HepG2 (cell line): ENCODE measurements around the gene TM9SF2. TPM values are rescaled to one million over a fixed set of nuclear protein-coding genes. Genes with fewer than 3 reads are reported as not detected.

Experiments
- ATF7-NPFF ChIP-seq: sonication (generic); formaldehyde crosslinking; IDR thresholded peaks from 2 replicates; pipeline ENCODE4 v1.8.1; 2023; ENCODE audit warnings: mild to moderate bottlenecking, low read depth, missing genetic modification reagents, moderate library complexity
- FOXP1 ChIP-seq, 2 experiments: fragments of 450-650 bp in 1 of 2; IDR thresholded peaks; 2 replicates each; pipeline ENCODE4 v1.6.1; 2017 to 2018; ENCODE audit warnings: antibody characterized with exemption in 1 of 2
- GTF3A ChIP-seq: sonication (generic); formaldehyde crosslinking; conservative IDR thresholded peaks from 2 replicates; pipeline ENCODE4 v1.4.0; 2020; ENCODE audit warnings: mild to moderate bottlenecking, missing genetic modification reagents
- GZF1 ChIP-seq: sonication (generic); formaldehyde crosslinking; IDR thresholded peaks from 2 replicates; pipeline ENCODE4 v1.5.1; 2020; ENCODE audit warnings: mild to moderate bottlenecking, missing genetic modification reagents
- IKZF4 ChIP-seq: sonication (generic); formaldehyde crosslinking; IDR thresholded peaks from 2 replicates; pipeline ENCODE4 v1.5.1; 2020; ENCODE audit warnings: borderline replicate concordance, mild to moderate bottlenecking, low read depth, missing genetic modification reagents; ENCODE audit errors: not compliant biosample characterization
- PCBP1 ChIP-seq: fragments of 200-400 bp; formaldehyde crosslinking; IDR thresholded peaks from 2 replicates; pipeline ENCODE4 v1.6.1; 2017; ENCODE audit warnings: mild to moderate bottlenecking, low read depth, low read length, borderline replicate concordance
- SIN3A ChIP-seq: IDR thresholded peaks from 2 replicates; pipeline ENCODE4 v1.6.1; 2011; ENCODE audit warnings: low read depth, mild to moderate bottlenecking, control low read depth, low read length, borderline replicate concordance
- SIN3B ChIP-seq: fragments of 150-350 bp; IDR thresholded peaks from 2 replicates; pipeline ENCODE4 v1.6.1; 2014; ENCODE audit warnings: low read length
- SYNCRIP ChIP-seq: fragments of 200-400 bp; formaldehyde crosslinking; IDR thresholded peaks from 2 replicates; pipeline ENCODE4 v1.6.1; 2018; ENCODE audit warnings: mild to moderate bottlenecking, low read depth, low read length; ENCODE audit not compliant: insufficient read depth
- YEATS4 ChIP-seq: sonication (generic); formaldehyde crosslinking; IDR thresholded peaks from 2 replicates; pipeline ENCODE4 v1.4.0; 2020; ENCODE audit warnings: missing genetic modification reagents, borderline replicate concordance
- ZKSCAN1 ChIP-seq: fragments of 150-350 bp; IDR thresholded peaks from 2 replicates; pipeline ENCODE4 v1.6.1; 2014; ENCODE audit warnings: low read length
- ZNF10 ChIP-seq: sonication (generic); formaldehyde crosslinking; IDR thresholded peaks from 2 replicates; pipeline ENCODE4 v1.4.0; 2020; ENCODE audit warnings: mild to moderate bottlenecking, low read depth, missing genetic modification reagents, borderline replicate concordance
- ZNF138 ChIP-seq: sonication (generic); formaldehyde crosslinking; IDR thresholded peaks from 2 replicates; pipeline ENCODE4 v1.5.0; 2020; ENCODE audit warnings: mild to moderate bottlenecking, low read depth, missing genetic modification reagents
- ZNF17 ChIP-seq: sonication (generic); formaldehyde crosslinking; IDR thresholded peaks from 2 replicates; pipeline ENCODE4 v1.5.0; 2020; ENCODE audit warnings: mild to moderate bottlenecking, missing genetic modification reagents
- ZNF33B ChIP-seq: sonication (generic); formaldehyde crosslinking; IDR thresholded peaks from 2 replicates; pipeline ENCODE4 v1.5.1; 2020; ENCODE audit warnings: mild to moderate bottlenecking, missing genetic modification reagents
- ZNF34 ChIP-seq: sonication (generic); formaldehyde crosslinking; IDR thresholded peaks from 2 replicates; pipeline ENCODE4 v1.4.0; 2020; ENCODE audit warnings: mild to moderate bottlenecking, missing genetic modification reagents, borderline replicate concordance
- ZNF644 ChIP-seq: IDR thresholded peaks from 2 replicates; pipeline ENCODE4 v1.6.1; 2016; ENCODE audit warnings: low read depth
- polyA plus RNA-seq, 8 experiments: library from polyadenylated mRNA; depleted of rRNA in 3 of 8; stranded (reverse) in 7 of 8; unstranded in 1 of 8; fragments of >200 nt; fragmentation: Illumina TruSeq in 4 of 8; extraction: Trizol in 4 of 8; gene quantifications; 2 replicates each; pipeline versions ENCODE4 v1.2.1 to v1.2.3, GENCODE V29; 2011 to 2016; ENCODE audit warnings: low read depth in 4 of 8, missing spikeins in 1 of 8, mixed read lengths in 1 of 8; ENCODE audit not compliant: insufficient read depth in 1 of 8
- total RNA-seq, 5 experiments: library from RNA; depleted of rRNA; stranded (reverse); fragments of >200 nt; fragmentation: Illumina TruSeq; extraction: Trizol; gene quantifications; 2 replicates each; pipeline ENCODE4 v1.2.3, GENCODE V29; 2016; ENCODE audit warnings: low read depth in 1 of 5
- TF ChIP-seq, protein P1 (sequence below): sonication (generic); formaldehyde crosslinking; IDR thresholded peaks from 2 replicates; pipeline ENCODE4 v1.4.0; 2020; ENCODE audit warnings: missing genetic modification reagents, borderline replicate concordance
- TF ChIP-seq, protein P2 (sequence below): sonication (generic); formaldehyde crosslinking; IDR thresholded peaks from 2 replicates; pipeline ENCODE4 v1.4.0; 2020; ENCODE audit warnings: low read depth, missing genetic modification reagents
- TF ChIP-seq, protein P3 (sequence below): IDR thresholded peaks from 2 replicates; pipeline ENCODE4 v1.6.1; 2016; ENCODE audit warnings: mild to moderate bottlenecking, missing biosample characterization, missing genetic modification reagents
- TF ChIP-seq, protein P4 (sequence below): sonication (generic); formaldehyde crosslinking; IDR thresholded peaks from 2 replicates; pipeline ENCODE4 v1.8.0; 2022; ENCODE audit warnings: mild to moderate bottlenecking, missing genetic modification reagents, borderline replicate concordance

Gene TM9SF2
- total and polyA plus RNA-seq, 2 of the 13 experiments (the other 11 are each of a cell fraction or from before 2014, with no cell fraction given): 94.1 to 123 TPM

DNA sequence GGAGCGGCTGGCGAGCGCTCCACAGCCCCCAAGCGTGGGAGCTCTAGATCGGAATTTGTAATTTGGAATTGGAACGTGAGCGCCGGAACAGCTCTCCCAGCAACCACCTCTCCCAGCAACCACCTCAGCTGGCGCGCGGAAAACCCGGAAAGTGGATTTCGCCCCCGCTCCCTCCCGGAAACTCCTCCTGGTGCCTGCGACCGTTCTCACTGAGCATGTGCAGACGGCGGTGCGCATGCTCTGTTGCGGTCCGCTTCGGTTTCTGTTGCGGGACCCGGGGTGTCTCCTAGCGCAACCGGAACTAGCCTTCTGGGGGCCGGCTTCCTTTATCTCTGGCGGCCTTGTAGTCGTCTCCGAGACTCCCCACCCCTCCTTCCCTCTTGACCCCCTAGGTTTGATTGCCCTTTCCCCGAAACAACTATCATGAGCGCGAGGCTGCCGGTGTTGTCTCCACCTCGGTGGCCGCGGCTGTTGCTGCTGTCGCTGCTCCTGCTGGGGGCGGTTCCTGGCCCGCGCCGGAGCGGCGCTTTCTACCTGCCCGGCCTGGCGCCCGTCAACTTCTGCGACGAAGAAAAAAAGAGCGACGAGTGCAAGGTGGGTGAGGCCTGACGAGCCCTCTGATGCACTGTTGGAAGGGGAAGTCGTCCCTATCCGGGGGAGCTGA, at the start of gene TM9SF2 (continued):
- TF ChIP-seq, protein P1, sequence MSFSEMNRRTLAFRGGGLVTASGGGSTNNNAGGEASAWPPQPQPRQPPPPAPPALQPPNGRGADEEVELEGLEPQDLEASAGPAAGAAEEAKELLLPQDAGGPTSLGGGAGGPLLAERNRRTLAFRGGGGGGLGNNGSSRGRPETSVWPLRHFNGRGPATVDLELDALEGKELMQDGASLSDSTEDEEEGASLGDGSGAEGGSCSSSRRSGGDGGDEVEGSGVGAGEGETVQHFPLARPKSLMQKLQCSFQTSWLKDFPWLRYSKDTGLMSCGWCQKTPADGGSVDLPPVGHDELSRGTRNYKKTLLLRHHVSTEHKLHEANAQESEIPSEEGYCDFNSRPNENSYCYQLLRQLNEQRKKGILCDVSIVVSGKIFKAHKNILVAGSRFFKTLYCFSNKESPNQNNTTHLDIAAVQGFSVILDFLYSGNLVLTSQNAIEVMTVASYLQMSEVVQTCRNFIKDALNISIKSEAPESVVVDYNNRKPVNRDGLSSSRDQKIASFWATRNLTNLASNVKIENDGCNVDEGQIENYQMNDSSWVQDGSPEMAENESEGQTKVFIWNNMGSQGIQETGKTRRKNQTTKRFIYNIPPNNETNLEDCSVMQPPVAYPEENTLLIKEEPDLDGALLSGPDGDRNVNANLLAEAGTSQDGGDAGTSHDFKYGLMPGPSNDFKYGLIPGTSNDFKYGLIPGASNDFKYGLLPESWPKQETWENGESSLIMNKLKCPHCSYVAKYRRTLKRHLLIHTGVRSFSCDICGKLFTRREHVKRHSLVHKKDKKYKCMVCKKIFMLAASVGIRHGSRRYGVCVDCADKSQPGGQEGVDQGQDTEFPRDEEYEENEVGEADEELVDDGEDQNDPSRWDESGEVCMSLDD (CRISPR knock-in tag): no peak
- no peak for TF ChIP-seq SIN3B
- peak; percentile 40 for TF ChIP-seq IKZF4 (CRISPR knock-in tag)
- TF ChIP-seq ZKSCAN1: 0 out of 2 replicates have a peak, but pooled peaks have one; percentile 8
- TF ChIP-seq ZNF10 (CRISPR knock-in tag): no peak
- peak; percentile 76; the same call in 1 of the 2 replicates for TF ChIP-seq SIN3A
- TF ChIP-seq FOXP1 (IDR thresholded peaks at IDR 0.05): 0 out of 2 replicates have a peak, but pooled peaks have one; percentile 6
- TF ChIP-seq FOXP1 (CRISPR knock-in tag; IDR thresholded peaks at IDR 0.05): 0 out of 2 replicates have a peak, but pooled peaks have one; percentile 5
- TF ChIP-seq ATF7-NPFF (CRISPR knock-in tag): no peak
- TF ChIP-seq ZNF644 (CRISPR knock-in tag): no peak
- no peak for TF ChIP-seq ZNF138 (CRISPR knock-in tag)
- TF ChIP-seq ZNF17 (CRISPR knock-in tag): no peak
- TF ChIP-seq, protein P2, sequence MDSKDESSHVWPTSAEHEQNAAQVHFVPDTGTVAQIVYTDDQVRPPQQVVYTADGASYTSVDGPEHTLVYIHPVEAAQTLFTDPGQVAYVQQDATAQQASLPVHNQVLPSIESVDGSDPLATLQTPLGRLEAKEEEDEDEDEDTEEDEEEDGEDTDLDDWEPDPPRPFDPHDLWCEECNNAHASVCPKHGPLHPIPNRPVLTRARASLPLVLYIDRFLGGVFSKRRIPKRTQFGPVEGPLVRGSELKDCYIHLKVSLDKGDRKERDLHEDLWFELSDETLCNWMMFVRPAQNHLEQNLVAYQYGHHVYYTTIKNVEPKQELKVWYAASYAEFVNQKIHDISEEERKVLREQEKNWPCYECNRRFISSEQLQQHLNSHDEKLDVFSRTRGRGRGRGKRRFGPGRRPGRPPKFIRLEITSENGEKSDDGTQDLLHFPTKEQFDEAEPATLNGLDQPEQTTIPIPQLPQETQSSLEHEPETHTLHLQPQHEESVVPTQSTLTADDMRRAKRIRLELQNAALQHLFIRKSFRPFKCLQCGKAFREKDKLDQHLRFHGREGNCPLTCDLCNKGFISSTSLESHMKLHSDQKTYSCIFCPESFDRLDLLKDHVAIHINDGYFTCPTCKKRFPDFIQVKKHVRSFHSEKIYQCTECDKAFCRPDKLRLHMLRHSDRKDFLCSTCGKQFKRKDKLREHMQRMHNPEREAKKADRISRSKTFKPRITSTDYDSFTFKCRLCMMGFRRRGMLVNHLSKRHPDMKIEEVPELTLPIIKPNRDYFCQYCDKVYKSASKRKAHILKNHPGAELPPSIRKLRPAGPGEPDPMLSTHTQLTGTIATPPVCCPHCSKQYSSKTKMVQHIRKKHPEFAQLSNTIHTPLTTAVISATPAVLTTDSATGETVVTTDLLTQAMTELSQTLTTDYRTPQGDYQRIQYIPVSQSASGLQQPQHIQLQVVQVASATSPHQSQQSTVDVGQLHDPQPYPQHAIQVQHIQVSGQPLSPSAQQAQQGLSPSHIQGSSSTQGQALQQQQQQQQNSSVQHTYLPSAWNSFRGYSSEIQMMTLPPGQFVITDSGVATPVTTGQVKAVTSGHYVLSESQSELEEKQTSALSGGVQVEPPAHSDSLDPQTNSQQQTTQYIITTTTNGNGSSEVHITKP (CRISPR knock-in tag): no peak
- peak; percentile 72; the same call in 1 of the 2 replicates for TF ChIP-seq ZNF33B (CRISPR knock-in tag)
- TF ChIP-seq, protein P3, sequence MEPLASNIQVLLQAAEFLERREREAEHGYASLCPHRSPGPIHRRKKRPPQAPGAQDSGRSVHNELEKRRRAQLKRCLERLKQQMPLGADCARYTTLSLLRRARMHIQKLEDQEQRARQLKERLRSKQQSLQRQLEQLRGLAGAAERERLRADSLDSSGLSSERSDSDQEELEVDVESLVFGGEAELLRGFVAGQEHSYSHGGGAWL (CRISPR knock-in tag): 0 out of 2 replicates have a peak, but pooled peaks have one; percentile 15
- no peak; the same call in 1 of the 2 replicates for TF ChIP-seq GZF1
- peak; percentile 86 for TF ChIP-seq YEATS4 (CRISPR knock-in tag)
- no peak for TF ChIP-seq SYNCRIP
- TF ChIP-seq, protein P4, sequence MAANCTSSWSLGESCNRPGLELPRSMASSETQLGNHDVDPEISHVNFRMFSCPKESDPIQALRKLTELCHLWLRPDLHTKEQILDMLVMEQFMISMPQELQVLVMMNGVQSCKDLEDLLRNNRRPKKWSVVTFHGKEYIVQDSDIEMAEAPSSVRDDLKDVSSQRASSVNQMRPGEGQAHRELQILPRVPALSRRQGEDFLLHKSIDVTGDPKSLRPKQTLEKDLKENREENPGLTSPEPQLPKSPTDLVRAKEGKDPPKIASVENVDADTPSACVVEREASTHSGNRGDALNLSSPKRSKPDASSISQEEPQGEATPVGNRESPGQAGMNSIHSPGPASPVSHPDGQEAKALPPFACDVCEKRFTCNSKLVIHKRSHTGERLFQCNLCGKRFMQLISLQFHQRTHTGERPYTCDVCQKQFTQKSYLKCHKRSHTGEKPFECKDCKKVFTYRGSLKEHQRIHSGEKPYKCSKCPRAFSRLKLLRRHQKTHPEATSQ: no peak
- 0 out of 2 replicates have a peak, but pooled peaks have one; percentile 34 for TF ChIP-seq GTF3A (CRISPR knock-in tag)
- peak; percentile 83; the same call in 1 of the 2 replicates for TF ChIP-seq PCBP1
- peak; percentile 0; the same call in 1 of the 2 replicates for TF ChIP-seq ZNF34 (CRISPR knock-in tag)
